Measurements from ENCODE around the gene SUCNR1.
"Not testable (repeated sequence)": the region's sequence is repeated elsewhere in the genome, so short reads cannot be mapped to it uniquely, and the experiment has no call there.

SUCNR1 gene

GRCh38 chr3:151871639-151872468 is 1.6 kb upstream of the SUCNR1 start:
- DNase-seq (ENCODE audit: low read depth) = no peak

GRCh38 chr3:151874079-151874478 is 636 bp downstream of the SUCNR1 start:
- DNase-seq (ENCODE audit: low read depth) = not testable (repeated sequence)

GRCh38 chr3:151875759-151876158 is 2.3 kb downstream of the SUCNR1 start:
- no peak for DNase-seq (ENCODE audit: low read depth)

GRCh38 chr3:151877269-151877668 is 3.8 kb downstream of the SUCNR1 start:
- DNase-seq (ENCODE audit: low read depth) = no peak

GRCh38 chr3:151878465-151878864 is 5.0 kb downstream of the SUCNR1 start:
- DNase-seq (ENCODE audit: low read depth) = no peak

GRCh38 chr3:151879037-151879436 is 5.6 kb downstream of the SUCNR1 start:
- DNase-seq (ENCODE audit: low read depth) = no peak

- DNase-seq (ENCODE audit: low read depth) = no peak
These were observed 6.4 kb downstream of the SUCNR1 start for GRCh38 chr3:151879679-151880415.

- no peak for DNase-seq (ENCODE audit: low read depth)
These were observed 6.9 kb downstream of the SUCNR1 start for GRCh38 chr3:151880416-151880690.

GRCh38 chr3:151881137-151881536 is 7.7 kb downstream of the SUCNR1 start:
- no peak for DNase-seq (ENCODE audit: low read depth)

GRCh38 chr3:151885397-151885796 is 12.0 kb downstream of the SUCNR1 start:
- DNase-seq (ENCODE audit: low read depth) = not testable (repeated sequence)

- DNase-seq (ENCODE audit: low read depth) = not testable (repeated sequence)
These were observed 14.2 kb downstream of the SUCNR1 start for GRCh38 chr3:151887450-151888211.

- DNase-seq (ENCODE audit: low read depth) = no peak
These were observed 17.3 kb downstream of the SUCNR1 start for GRCh38 chr3:151890721-151891141.

GRCh38 chr3:151891721-151892120 is 18.3 kb downstream of the SUCNR1 start:
- DNase-seq (ENCODE audit: low read depth) = no peak

GRCh38 chr3:151894219-151894618 is 20.8 kb downstream of the SUCNR1 start:
- no peak for DNase-seq (ENCODE audit: low read depth)

- no peak for DNase-seq (ENCODE audit: low read depth)
These were observed 22.2 kb downstream of the SUCNR1 start for GRCh38 chr3:151895478-151896241.

GRCh38 chr3:151896246-151897012 is 23.0 kb downstream of the SUCNR1 start:
- no peak for DNase-seq (ENCODE audit: low read depth)

GRCh38 chr3:151898121-151898520 is 24.7 kb downstream of the SUCNR1 start:
- DNase-seq (ENCODE audit: low read depth) = not testable (repeated sequence)

- not testable (repeated sequence) for DNase-seq (ENCODE audit: low read depth)
These were observed 25.3 kb downstream of the SUCNR1 start for GRCh38 chr3:151898564-151899261.

GRCh38 chr3:151899996-151900395 is 26.6 kb downstream of the SUCNR1 start:
- no peak for DNase-seq (ENCODE audit: low read depth)

- DNase-seq (ENCODE audit: low read depth) = no peak
These were observed 27.0 kb downstream of the SUCNR1 start for GRCh38 chr3:151900460-151900859.
